Activated naive CD4-positive, alpha-beta T cell treated with anti-CD3 and anti-CD28 coated beads, Interleukin-2, amount 50 U/mL, for 72 hours (primary cell): ENCODE data around the gene CACTIN. TPM values are rescaled to one million over a fixed set of nuclear protein-coding genes. Genes with fewer than 3 reads are reported as not detected.
"Not testable (repeated sequence)": the region's sequence is repeated elsewhere in the genome, so short reads cannot be mapped to it uniquely, and the experiment has no call there.

Experiments
- ATAC-seq, 2 donors: fragments of 150-1000 bp; cut with Tn5 transposase; 2 replicates each; pipeline ENCODE4 v1.10.0; 2021; ENCODE audit warnings: mild to moderate bottlenecking in 2 of 2, moderate library complexity in 2 of 2
- DNase-seq, 2 donors: peaks; one replicate each; pipeline ENCODE4 v3.0.0; 2021 to 2022; ENCODE audit warnings: low spot score in 2 of 2
- H3K27ac Mint-ChIP-seq, 2 donors: one replicate each; pipeline ENCODE4 v1.8.0; 2022; ENCODE audit warnings: mild to moderate bottlenecking in 2 of 2, mixed read lengths in 2 of 2
- H3K36me3 Mint-ChIP-seq, 2 donors: one replicate each; pipeline ENCODE4 v1.8.0; 2022; ENCODE audit warnings: mixed read lengths in 2 of 2
- H3K9me3 Mint-ChIP-seq, 2 donors: one replicate each; pipeline ENCODE4 v1.8.0; 2022; ENCODE audit warnings: mixed read lengths in 2 of 2
- total RNA-seq, 2 donors: library from RNA; stranded (reverse); gene quantifications; one replicate each; pipeline ENCODE4 v1.2.3, GENCODE V29; 2022

Gene CACTIN
- total RNA-seq, 2 donors from 2014 or later, result 26.0 to 34.2 TPM

- Mint-ChIP-seq H3K27ac (no peak overlapping the region), H3K9me3 (no peaks in the 10 kb centered on the region), H3K36me3 (no peaks in the 10 kb centered on the region)
- ATAC-seq (no peak), DNase-seq (no peak)
These were observed 34.5 kb downstream of the CACTIN start for GRCh38 chr19:3591876-3592613.

GRCh38 chr19:3590991-3591659 lies 35.5 kb downstream of the CACTIN start:
- Mint-ChIP-seq H3K9me3 (no peaks in the 10 kb centered on the region), H3K27ac (peak overlapping the region in 1 of 2 donors; percentile 14), H3K36me3 (no peaks in the 10 kb centered on the region)
- no peak for ATAC-seq
- DNase-seq, result no peak

GRCh38 chr19:3589949-3590348 lies 36.6 kb downstream of the CACTIN start:
- Mint-ChIP-seq H3K9me3 (no peaks in the 10 kb centered on the region), H3K36me3 (no peaks in the 10 kb centered on the region), H3K27ac (no peak overlapping the region)
- DNase-seq (no peak), ATAC-seq (no peak)

GRCh38 chr19:3589439-3589838 lies 37.2 kb downstream of the CACTIN start:
- Mint-ChIP-seq H3K27ac (no peak overlapping the region), H3K9me3 (no peaks in the 10 kb centered on the region)
- no peak for ATAC-seq

GRCh38 chr19:3586707-3587346 lies 39.8 kb downstream of the CACTIN start:
- ATAC-seq (no peak), DNase-seq (no peak)
- Mint-ChIP-seq H3K27ac (no peak overlapping the region), H3K36me3 (no peaks in the 10 kb centered on the region), H3K9me3 (no peaks in the 10 kb centered on the region)

More at GRCh38 chr19:3589439-3589838, 37.2 kb downstream of the CACTIN start:
- no peaks in the 10 kb centered on the region for H3K36me3 Mint-ChIP-seq
- DNase-seq, result no peak

GRCh38 chr19:3586127-3586626 lies 40.4 kb downstream of the CACTIN start:
- H3K9me3 Mint-ChIP-seq, result no peaks in the 10 kb centered on the region
- DNase-seq, result peak in 1 of 2 donors; percentile 61
- H3K36me3 Mint-ChIP-seq, result no peaks in the 10 kb centered on the region
- ATAC-seq, result peak; percentile 16 to 34
- H3K27ac Mint-ChIP-seq, result no peak overlapping the region

- H3K27ac Mint-ChIP-seq, result no peak within 1 kb of the TSS
- DNase-seq (no peak), ATAC-seq (peak; percentile 28 to 39)
- H3K9me3 Mint-ChIP-seq, result no peaks in the 10 kb centered on the region
- no peaks in the 10 kb centered on the region for H3K36me3 Mint-ChIP-seq
These were observed 41.1 kb downstream of the CACTIN start, which contains the start of gene GIPC3 for GRCh38 chr19:3585301-3586126. TSS of gene GIPC3 (plus strand) at chr19:3585478. CDS start at chr19:3585598, 120 bp downstream.

- not testable (repeated sequence) for DNase-seq, H3K36me3 Mint-ChIP-seq, H3K27ac Mint-ChIP-seq, H3K9me3 Mint-ChIP-seq, ATAC-seq
These were observed 42.4 kb downstream of the CACTIN start for GRCh38 chr19:3584036-3584802.

GRCh38 chr19:3581792-3582191 lies 44.8 kb downstream of the CACTIN start:
- ATAC-seq, DNase-seq: not testable (repeated sequence)

GRCh38 chr19:3580156-3580934 lies 46.2 kb downstream of the CACTIN start:
- H3K27ac Mint-ChIP-seq, result peak overlapping the region in 1 of 2 donors; percentile 84
- H3K9me3 Mint-ChIP-seq, result no peaks in the 10 kb centered on the region
- no peak for ATAC-seq
- DNase-seq, result no peak
- H3K36me3 Mint-ChIP-seq, result peaks cover 0 to 3% of the 10 kb centered on the region in 2 donors

More at GRCh38 chr19:3581792-3582191, 44.8 kb downstream of the CACTIN start:
- H3K27ac Mint-ChIP-seq, H3K9me3 Mint-ChIP-seq, H3K36me3 Mint-ChIP-seq: not testable (repeated sequence)

- no peaks in the 10 kb centered on the region for H3K9me3 Mint-ChIP-seq
- DNase-seq (no peak), ATAC-seq (no peak)
- no peak overlapping the region for H3K27ac Mint-ChIP-seq
- peaks cover 0 to 10% of the 10 kb centered on the region in 2 donors for H3K36me3 Mint-ChIP-seq
These were observed 48.2 kb downstream of the CACTIN start for GRCh38 chr19:3578390-3578789.

- no peak for DNase-seq
- Mint-ChIP-seq H3K27ac (no peak overlapping the region), H3K36me3 (peaks cover 0 to 10% of the 10 kb centered on the region in 2 donors), H3K9me3 (no peaks in the 10 kb centered on the region)
- no peak for ATAC-seq
These were observed 48.8 kb downstream of the CACTIN start for GRCh38 chr19:3577723-3578344.

- DNase-seq, result no peak
These were observed 49.7 kb downstream of the CACTIN start for GRCh38 chr19:3576696-3577443.

More at GRCh38 chr19:3576696-3577443, 49.7 kb downstream of the CACTIN start:
- Mint-ChIP-seq H3K9me3 (no peaks in the 10 kb centered on the region), H3K27ac (peak overlapping the region in 1 of 2 donors; percentile 7), H3K36me3 (peaks cover 0 to 10% of the 10 kb centered on the region in 2 donors)
- no peak for ATAC-seq
